Activated T-cell treated with anti-CD3 and anti-CD28 coated beads, Interleukin-2, amount 50 U/mL, for 24 hours (primary cell): ENCODE results near the gene TCEA3.

Experiments used
- DNase-seq: peaks from one replicate; pipeline ENCODE4 v3.0.0-alpha.2; 2020
- H3K27ac Mint-ChIP-seq: 2 replicates; pipeline ENCODE4 v1.8.0; 2020; ENCODE audit warnings: mild to moderate bottlenecking, mixed read lengths
- H3K27me3 Mint-ChIP-seq: 2 replicates; pipeline ENCODE4 v1.8.0; 2020; ENCODE audit warnings: mixed read lengths
- H3K36me3 Mint-ChIP-seq: 2 replicates; pipeline ENCODE4 v1.8.0; 2020; ENCODE audit warnings: low read depth, mixed read lengths
- H3K4me1 Mint-ChIP-seq: 2 replicates; pipeline ENCODE4 v1.8.0; 2020; ENCODE audit warnings: low read depth, mixed read lengths
- H3K4me3 Mint-ChIP-seq: 2 replicates; pipeline ENCODE4 v1.8.0; 2020; ENCODE audit warnings: mild to moderate bottlenecking, moderate library complexity, mixed read lengths
- H3K9me3 Mint-ChIP-seq: 2 replicates; pipeline ENCODE4 v1.8.0; 2020; ENCODE audit warnings: mixed read lengths

Gene TCEA3

DNA sequence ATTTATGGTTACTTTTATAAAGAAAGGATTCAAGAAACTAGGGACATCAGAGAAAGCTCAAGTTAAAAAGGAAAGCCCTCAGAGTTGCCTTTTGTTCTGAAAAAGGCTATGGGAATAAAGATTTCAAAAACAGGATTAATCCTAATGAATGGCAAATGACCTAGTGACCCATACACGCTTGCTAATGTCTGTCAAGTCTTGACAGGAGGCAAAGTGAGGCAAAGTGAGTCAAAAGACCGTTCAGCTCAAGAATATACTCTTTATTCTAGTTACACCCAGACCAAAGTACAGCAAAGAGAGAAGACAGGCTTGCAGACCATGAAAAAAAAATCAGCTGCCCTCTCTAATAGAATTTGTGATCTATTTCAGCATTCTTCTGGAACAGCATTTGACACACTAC, 58.4 kb downstream of the TCEA3 start:
- H3K27ac Mint-ChIP-seq = no peak overlapping the region
- H3K27me3 Mint-ChIP-seq = no peaks in the 10 kb centered on the region
- DNase-seq = no peak
- peaks cover 35% of the 10 kb centered on the region for H3K4me1 Mint-ChIP-seq
- peaks cover 71% of the 10 kb centered on the region for H3K36me3 Mint-ChIP-seq
- H3K4me3 Mint-ChIP-seq = no peak overlapping the region
- peaks cover 23% of the 10 kb centered on the region for H3K9me3 Mint-ChIP-seq

DNA sequence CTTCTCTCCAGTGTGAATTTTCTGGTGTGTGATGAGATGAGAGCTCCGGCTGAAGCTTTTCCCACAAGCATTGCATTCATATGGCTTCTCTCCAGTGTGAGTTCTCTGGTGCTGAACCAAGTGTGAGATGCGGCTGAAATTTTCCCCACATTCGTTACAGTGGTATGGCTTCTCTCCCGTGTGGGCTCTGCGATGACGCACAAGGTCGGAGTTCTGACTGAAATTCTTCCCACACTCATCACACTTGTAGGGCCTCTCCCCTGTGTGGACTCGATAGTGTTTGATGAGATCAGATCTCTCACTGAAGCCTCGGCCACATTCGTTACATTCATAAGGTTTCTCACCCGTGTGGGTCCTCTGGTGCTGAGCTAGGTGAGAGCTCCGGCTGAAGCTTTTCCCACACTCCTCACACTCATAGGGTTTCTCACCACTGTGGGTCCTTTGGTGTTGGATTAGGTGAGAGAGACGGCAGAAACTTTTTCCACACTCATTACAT, 62.3 kb downstream of the TCEA3 start:
- Mint-ChIP-seq H3K9me3 (peaks cover 49% of the 10 kb centered on the region), H3K27ac (no peak overlapping the region), H3K36me3 (peaks cover 79% of the 10 kb centered on the region), H3K27me3 (no peaks in the 10 kb centered on the region), H3K4me3 (no peak overlapping the region), H3K4me1 (peaks cover 14% of the 10 kb centered on the region)
- no peak for DNase-seq

DNA sequence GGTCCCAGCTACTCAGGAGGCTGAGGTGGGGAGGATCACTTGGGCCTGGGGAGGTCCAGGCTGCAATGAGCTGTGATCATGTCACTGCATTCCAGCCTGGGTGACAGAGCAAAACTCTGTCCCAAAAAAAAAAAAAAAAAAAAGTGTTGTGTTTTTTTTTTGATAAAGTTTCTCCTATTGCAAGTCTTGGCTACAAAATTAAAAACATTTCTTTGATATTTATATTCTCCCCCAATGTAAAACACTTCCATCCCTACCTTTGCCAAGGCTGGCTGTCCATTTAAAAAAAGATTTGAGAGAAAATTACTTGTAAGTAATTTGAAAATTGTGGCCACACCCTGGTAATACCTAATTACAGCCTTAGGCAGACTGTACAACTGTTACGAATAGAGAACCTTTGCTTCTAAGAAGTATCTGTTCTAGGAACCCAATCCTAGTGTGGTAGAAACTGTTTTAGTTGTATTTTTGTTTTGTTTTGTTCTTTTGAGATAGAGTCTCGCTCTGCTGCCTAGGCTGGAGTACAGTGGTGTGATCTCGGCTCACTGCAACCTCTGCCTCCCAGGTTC, 66.2 kb downstream of the TCEA3 start:
- Mint-ChIP-seq H3K36me3 (peaks cover 45% of the 10 kb centered on the region), H3K27ac (no peak overlapping the region), H3K27me3 (no peaks in the 10 kb centered on the region), H3K9me3 (peaks cover 44% of the 10 kb centered on the region), H3K4me3 (no peak overlapping the region), H3K4me1 (peaks cover 5% of the 10 kb centered on the region)
- no peak for DNase-seq

DNA sequence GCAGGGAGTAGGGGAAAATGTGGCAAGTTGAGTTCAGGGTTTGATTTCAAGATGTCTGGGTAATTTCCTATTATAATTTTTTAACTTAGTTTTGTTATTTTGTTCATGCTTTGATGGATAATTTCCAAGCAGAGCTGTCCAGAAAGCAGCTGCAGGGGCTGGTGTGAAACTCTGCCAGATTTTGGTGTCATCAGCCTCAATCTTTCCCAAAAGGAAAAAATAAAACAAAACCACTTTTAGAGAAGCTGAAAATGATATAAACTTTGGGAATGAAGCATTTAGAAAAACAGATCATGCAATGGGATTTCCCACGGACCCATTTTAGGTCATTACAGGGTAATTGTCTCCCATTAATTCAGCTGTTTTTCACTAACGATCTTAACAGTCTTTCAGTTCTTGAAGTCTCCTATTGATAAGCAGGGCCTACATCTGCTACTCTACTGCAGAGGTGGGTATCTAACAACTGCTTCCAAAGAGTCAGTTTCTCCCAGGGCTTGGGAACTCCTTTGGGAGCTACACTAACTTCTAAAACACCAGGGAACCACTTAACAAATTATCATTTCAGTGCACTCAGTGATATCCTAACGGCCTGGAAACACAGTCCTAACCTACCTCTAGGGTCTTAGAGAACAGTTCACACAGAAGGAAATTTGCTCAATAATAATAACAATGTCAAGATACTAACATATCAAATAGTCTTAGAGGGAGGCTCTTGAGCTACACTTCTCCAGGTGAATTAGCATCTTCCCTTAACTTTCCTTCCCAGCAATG, 67.2 kb downstream of the TCEA3 start:
- no peaks in the 10 kb centered on the region for H3K27me3 Mint-ChIP-seq
- peaks cover 5% of the 10 kb centered on the region for H3K4me1 Mint-ChIP-seq
- no peak overlapping the region for H3K4me3 Mint-ChIP-seq
- peaks cover 36% of the 10 kb centered on the region for H3K9me3 Mint-ChIP-seq
- H3K36me3 Mint-ChIP-seq = peaks cover 34% of the 10 kb centered on the region
- DNase-seq = no peak
- H3K27ac Mint-ChIP-seq = no peak overlapping the region

DNA sequence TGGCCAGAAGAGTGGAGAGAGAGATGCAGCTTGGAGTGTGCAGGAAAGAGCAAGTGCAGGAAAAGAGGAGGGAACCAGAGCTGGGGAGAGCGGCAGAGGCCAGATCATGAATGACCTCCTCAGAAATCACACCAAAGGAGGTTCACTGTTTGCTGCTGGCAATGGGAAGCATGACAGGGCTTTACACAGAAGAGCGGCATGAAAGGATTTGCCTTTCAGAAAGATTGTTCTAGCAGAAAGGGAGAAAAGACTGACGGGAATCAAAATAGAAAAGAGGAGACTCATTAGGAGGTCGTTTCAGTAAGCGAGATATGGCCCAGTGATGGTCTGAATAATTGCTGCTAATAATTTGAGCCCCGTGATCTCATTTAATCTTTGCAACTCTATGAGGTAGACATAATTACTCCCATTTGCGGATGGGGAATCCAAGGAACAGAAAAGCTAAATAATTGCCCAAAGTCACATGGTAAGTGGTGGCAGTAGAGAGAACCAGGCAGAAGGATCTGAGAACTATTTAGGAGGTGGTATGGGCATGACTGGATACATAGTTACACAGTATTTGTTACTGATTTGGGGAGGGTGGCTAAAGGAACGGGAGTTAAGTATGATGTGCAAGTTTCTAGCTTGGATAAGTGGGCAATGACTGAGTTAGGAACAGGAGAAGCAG, 67.9 kb downstream of the TCEA3 start:
- Mint-ChIP-seq H3K4me1 (peaks cover 5% of the 10 kb centered on the region), H3K27ac (no peak overlapping the region), H3K36me3 (peaks cover 27% of the 10 kb centered on the region), H3K27me3 (no peaks in the 10 kb centered on the region), H3K9me3 (peaks cover 31% of the 10 kb centered on the region), H3K4me3 (no peak overlapping the region)
- DNase-seq = no peak

DNA sequence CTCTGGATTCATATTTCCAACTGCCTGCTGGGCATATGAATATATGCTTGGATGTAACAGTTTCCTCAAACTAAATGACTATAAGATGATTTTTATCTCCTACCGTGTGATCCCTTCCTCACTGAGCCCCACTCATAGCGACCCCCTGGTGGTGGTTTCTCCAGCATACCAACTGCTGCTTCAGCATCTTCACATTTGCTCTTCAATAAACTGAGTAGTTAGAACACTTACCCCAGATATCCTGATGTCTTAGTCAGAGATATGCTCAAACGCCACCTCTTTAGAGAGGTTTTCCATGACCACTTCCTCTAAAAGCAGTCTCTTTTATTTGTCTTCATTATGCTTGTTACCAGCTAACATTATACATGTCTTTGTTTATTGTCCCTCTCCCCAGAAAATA, 70.3 kb downstream of the TCEA3 start:
- Mint-ChIP-seq H3K4me3 (no peak overlapping the region), H3K4me1 (peaks cover 5% of the 10 kb centered on the region), H3K27ac (no peak overlapping the region), H3K27me3 (no peaks in the 10 kb centered on the region), H3K36me3 (peaks cover 4% of the 10 kb centered on the region), H3K9me3 (peaks cover 8% of the 10 kb centered on the region)
- DNase-seq = no peak

DNA sequence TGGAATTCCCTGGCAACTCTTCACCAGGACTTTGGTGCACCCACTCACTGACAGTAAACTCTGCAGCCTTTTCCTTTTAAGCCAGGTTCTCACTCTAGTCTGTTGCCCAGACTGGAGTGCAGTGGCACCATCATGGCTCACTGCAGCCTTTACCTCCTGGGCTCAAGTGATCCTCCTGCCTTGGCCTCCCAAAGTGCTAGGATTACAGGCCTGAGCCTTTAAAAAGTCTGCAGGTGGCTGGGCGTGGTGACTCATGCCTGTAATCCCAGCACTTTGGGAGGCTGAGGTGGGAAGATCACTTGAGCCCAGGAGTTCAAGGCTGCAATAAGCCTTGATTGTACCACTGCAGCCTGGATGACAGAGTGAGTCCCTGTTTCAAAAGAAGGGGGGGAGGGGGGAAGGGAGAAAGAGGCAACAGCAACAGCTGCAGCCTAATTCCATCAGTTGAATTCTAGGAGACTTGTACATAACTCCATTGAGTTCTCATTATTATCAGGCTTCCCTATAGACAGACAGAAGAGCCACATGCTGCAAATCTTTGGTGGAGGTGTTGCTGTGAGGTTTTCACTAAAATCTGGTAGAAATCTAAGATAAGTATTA, 72.4 kb downstream of the TCEA3 start:
- Mint-ChIP-seq H3K36me3 (no peaks in the 10 kb centered on the region), H3K27ac (no peak overlapping the region), H3K4me1 (peaks cover 5% of the 10 kb centered on the region), H3K9me3 (no peaks in the 10 kb centered on the region), H3K27me3 (no peaks in the 10 kb centered on the region), H3K4me3 (no peak overlapping the region)
- no peak for DNase-seq

DNA sequence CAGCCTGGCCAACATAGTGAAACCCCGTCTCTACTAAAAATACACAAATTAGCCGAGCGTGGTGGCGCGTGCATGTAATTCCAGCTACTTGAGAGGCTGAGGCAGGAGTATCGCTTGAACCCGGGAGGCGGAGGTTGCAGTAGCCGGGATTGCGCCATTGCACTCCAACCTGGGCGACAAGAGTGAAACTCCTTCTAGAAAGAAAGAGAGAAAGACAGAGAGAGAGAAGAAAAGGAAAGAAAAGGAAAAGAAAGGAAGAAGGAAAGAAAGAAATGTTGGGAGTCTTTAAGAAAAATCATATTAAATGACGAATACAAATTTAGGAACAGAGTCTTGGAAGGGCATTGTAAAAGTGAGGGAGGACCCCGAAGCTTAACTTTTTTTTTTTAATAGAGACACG, 78.6 kb downstream of the TCEA3 start:
- DNase-seq = no peak
- no peaks in the 10 kb centered on the region for H3K27me3 Mint-ChIP-seq
- H3K27ac Mint-ChIP-seq = no peak overlapping the region
- H3K36me3 Mint-ChIP-seq = peaks cover 28% of the 10 kb centered on the region
- H3K4me3 Mint-ChIP-seq = peak overlapping the region; percentile 3
- H3K9me3 Mint-ChIP-seq = no peaks in the 10 kb centered on the region
- peaks cover 26% of the 10 kb centered on the region for H3K4me1 Mint-ChIP-seq

DNA sequence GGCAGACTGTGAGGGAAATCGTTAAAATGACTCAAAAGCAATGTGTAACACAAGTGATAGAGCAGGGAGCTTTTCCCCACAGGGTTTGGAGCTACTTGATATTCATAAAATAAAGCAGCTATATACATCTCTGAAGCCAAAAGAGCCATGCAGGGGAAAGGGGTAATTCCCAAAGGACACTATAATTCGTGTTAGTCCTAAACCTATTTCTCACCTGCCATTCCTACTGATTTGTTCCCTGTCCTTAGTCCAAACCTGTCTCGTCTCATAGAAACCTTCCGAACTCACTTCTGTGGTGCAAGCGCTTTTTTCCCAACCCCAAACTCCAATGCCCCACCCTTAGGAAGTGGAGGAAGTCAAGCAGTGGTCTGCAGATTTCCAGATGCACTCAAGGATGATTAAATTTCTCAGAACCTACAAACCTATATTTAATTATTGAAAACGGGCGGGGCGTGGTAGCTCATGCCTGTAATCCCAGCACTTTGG, 79.5 kb downstream of the TCEA3 start:
- DNase-seq = no peak
- H3K4me1 Mint-ChIP-seq = peaks cover 35% of the 10 kb centered on the region
- no peaks in the 10 kb centered on the region for H3K27me3 Mint-ChIP-seq
- H3K9me3 Mint-ChIP-seq = no peaks in the 10 kb centered on the region
- H3K4me3 Mint-ChIP-seq = peak overlapping the region; percentile 83
- peak overlapping the region; percentile 94 for H3K27ac Mint-ChIP-seq
- H3K36me3 Mint-ChIP-seq = peaks cover 37% of the 10 kb centered on the region

DNA sequence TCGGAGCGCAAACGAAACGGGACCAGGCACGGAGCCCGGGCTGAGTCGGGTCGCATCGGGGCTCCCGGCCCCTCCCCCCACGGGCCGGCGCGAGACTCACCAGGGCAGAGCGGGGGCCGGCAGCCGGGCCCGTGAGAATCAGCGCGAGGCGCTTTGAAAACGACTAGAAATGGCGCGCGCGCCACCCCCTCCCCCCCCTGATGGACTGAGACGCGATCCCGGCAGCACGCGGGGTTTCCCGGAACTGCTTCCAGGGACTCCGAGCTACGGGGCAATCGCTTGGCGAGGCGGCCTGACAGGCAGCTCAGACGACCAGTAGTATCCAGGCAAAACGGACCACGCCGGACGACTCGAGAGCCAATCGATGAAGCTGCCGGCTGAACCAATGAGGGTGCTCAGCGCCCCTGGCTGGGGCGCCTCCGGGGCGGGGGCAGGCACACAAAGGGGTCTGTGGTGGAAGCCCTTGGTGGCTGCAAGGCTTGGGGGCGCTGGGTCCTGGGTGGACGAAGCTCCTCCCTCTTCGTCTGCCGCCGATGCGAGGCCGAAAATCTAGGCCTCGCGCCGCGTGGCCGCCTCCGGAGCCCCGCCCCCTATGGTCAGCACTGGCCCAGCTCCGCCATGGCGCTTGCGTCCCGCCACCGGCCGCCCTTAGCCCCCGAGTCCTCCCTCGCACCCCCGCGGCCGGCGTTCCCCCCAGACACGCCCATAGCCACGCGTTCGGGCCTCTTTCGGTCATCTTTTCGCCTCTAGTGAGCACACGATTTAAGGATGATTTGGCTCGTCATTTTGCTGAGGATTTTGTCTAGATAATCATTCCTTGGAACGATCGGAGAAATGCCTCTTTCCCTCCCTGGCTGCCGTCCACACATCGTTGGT, 80.2 kb downstream of the TCEA3 start, which contains the start of gene HNRNPR:
Gene HNRNPR (minus strand): TSS at position 174 of the 876 bp plus-strand sequence. CDS start 3,276 bp downstream, outside the sequence.
- peak within 1 kb of the TSS; percentile 83 for H3K4me3 Mint-ChIP-seq
- peaks cover 43% of the 10 kb centered on the region for H3K36me3 Mint-ChIP-seq
- peak; percentile 98 for DNase-seq
- peak within 1 kb of the TSS; percentile 98 for H3K27ac Mint-ChIP-seq
- peaks cover 41% of the 10 kb centered on the region for H3K4me1 Mint-ChIP-seq
- H3K9me3 Mint-ChIP-seq = no peaks in the 10 kb centered on the region
- H3K27me3 Mint-ChIP-seq = no peaks in the 10 kb centered on the region

DNA sequence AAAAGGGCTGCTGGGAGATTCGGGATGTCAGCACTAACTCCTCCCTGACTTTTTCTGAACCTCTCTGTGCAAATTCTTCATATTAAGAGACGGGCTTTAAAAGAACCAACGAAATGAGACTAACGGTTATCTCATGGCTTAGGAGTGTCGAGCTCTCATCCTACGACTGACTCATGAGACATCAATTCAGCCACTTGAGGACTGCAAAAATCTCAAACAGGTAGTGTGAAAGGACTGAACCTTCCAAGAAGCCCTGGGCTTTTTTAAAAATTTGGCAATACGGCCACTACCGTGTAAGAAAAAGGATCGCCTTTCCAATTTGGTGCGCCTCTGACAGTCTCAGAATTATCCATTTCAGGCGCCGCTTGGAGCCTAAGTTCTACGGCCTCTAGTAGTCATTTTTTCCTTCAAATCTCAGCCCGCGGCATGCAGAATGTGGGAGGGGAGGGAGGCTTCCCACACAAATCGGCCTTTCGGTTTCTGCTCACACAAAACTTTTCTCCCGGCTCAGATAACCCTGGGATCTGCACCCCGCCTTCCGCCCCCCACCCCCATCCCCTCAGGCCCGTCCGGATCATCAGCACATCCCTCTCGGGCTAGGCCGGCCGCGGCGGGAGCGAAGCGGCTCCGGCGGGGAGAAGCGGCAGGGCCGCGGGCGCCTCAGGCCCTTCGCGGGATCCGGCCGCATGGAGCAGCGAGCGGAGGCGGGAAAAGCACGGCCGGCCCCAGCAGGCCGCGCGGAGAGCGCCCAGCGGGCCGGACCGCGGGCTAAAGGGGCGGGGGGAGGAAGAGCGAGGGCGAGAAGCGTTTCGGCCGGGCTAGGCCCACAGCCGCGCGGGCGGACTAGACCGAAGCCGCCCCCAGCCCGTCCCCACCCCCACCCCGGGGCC, 81.1 kb downstream of the TCEA3 start:
- Mint-ChIP-seq H3K27me3 (no peaks in the 10 kb centered on the region), H3K36me3 (peaks cover 51% of the 10 kb centered on the region), H3K4me1 (peaks cover 50% of the 10 kb centered on the region), H3K9me3 (no peaks in the 10 kb centered on the region), H3K4me3 (peak overlapping the region; percentile 83), H3K27ac (peak overlapping the region; percentile 98)
- DNase-seq = peak; percentile 80

DNA sequence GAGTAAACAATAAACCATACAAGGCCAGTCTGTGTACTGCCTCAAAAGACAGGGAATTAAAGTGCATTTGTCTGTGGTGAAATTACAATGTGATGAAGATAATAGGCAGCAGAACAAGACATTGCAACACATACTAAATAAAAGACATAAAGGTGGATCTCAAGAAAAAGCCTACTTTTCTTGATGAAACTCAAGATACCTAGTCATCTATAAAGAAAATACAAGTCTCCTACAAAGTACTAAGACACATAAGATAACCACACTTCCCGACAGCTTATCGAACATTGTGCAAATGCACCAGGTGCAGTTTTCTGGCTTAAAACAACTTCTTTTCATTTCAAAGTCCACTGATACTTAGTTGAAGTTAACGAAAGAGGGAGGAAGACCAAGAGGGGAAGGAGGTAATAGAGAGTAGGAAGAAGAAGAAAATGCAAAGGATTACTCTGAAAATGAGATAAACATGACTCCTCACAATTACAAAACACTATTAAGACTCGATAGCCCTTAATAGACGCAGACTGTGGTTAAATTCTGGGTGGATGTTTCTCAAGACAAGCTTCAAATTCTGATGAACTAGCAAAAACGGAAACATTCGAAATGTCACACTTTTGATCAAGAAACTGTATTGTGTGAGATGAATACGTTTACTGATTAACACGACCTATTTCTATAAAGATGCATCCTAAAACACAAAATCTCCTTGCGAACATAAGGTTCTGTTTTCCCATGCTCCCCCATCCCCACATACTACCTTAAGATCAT, 82.4 kb downstream of the TCEA3 start:
- DNase-seq = no peak
- Mint-ChIP-seq H3K27ac (peak overlapping the region; percentile 98), H3K9me3 (no peaks in the 10 kb centered on the region), H3K36me3 (peaks cover 65% of the 10 kb centered on the region), H3K4me1 (peaks cover 60% of the 10 kb centered on the region), H3K27me3 (no peaks in the 10 kb centered on the region), H3K4me3 (peak overlapping the region; percentile 83)
